Stimulated activated CD8-positive, alpha-beta memory T cell treated with anti-CD3 and anti-CD28 coated beads, Interleukin-7, amount 100 ng/mL, for 1 hour (primary cell): Measurements from ENCODE around the gene CSF2RB.

Source experiments
- DNase-seq, 2 donors: peaks; one replicate each; pipeline ENCODE4 v3.0.0-alpha.2; 2020; ENCODE audit warnings: low read depth in 2 of 2

The CSF2RB gene

DNA sequence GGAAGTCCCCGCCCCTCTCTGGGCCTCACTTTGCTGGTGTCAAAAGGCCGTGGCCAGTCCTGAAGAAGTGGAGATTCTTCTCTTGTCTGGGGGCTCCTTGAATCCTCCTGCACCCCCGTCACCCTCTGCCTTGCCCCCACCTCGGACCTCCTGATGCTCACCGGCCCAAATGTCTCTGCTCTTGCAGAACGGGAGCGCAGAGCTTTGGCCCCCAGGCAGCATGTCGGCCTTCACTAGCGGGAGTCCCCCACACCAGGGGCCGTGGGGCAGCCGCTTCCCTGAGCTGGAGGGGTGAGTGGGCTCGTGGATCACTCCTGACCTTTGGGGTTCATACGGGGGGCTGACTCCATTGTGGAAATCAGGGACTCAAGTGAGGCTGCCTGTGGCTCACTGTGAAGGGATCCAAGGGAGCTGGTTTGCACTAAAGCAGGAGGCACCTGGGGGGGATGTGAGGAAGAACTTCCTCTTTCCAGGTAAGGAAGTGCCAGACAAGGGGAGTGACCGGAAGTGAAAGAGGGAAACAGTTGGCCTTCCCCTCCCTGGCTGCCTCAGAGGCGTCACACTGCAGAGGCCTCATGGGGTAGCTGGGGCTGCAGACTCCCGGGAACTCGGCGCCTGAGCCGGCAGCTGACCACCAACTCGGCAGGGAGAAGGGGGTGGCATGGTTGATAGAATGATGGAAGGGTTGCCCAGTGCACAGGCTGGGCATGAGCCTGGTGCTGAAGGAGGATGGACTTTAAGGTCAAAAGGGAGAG is 23.1 kb downstream of the CSF2RB start:
- no peak for DNase-seq

DNA sequence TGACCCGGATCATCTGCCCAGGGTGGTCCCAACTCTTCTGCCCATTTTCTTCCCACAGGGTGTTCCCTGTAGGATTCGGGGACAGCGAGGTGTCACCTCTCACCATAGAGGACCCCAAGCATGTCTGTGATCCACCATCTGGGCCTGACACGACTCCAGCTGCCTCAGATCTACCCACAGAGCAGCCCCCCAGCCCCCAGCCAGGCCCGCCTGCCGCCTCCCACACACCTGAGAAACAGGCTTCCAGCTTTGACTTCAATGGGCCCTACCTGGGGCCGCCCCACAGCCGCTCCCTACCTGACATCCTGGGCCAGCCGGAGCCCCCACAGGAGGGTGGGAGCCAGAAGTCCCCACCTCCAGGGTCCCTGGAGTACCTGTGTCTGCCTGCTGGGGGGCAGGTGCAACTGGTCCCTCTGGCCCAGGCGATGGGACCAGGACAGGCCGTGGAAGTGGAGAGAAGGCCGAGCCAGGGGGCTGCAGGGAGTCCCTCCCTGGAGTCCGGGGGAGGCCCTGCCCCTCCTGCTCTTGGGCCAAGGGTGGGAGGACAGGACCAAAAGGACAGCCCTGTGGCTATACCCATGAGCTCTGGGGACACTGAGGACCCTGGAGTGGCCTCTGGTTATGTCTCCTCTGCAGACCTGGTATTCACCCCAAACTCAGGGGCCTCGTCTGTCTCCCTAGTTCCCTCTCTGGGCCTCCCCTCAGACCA is 24.0 kb downstream of the CSF2RB start:
- DNase-seq, result no peak

DNA sequence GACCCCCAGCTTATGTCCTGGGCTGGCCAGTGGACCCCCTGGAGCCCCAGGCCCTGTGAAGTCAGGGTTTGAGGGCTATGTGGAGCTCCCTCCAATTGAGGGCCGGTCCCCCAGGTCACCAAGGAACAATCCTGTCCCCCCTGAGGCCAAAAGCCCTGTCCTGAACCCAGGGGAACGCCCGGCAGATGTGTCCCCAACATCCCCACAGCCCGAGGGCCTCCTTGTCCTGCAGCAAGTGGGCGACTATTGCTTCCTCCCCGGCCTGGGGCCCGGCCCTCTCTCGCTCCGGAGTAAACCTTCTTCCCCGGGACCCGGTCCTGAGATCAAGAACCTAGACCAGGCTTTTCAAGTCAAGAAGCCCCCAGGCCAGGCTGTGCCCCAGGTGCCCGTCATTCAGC is 24.6 kb downstream of the CSF2RB start:
- DNase-seq, result no peak

DNA sequence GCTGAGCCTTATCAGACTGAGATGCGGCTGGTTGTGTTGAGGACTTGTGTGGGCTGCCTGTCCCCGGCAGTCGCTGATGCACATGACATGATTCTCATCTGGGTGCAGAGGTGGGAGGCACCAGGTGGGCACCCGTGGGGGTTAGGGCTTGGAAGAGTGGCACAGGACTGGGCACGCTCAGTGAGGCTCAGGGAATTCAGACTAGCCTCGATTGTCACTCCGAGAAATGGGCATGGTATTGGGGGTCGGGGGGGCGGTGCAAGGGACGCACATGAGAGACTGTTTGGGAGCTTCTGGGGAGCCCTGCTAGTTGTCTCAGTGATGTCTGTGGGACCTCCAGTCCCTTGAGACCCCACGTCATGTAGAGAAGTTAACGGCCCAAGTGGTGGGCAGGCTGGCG is 25.5 kb downstream of the CSF2RB start:
- DNase-seq, result no peak

DNA sequence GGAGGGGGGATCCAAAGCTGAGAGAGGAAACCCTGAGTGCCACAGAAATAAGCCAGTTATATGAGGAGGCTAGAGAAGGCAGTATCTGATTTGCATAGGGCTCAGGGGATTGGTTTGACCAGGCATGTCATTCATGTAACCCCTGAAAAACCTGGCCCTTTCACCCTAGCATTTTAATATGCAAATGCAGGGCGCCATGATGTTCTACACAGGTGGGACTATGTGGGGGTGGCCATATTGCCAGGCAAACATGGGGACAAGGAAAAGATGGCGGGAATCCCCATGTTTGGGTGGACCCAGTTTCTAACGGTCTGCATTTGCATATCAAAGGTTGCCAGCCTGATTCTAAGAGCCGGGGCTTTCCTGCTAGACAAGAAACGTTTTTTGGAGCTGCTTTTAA is 27.2 kb downstream of the CSF2RB start:
- DNase-seq, result no peak

DNA sequence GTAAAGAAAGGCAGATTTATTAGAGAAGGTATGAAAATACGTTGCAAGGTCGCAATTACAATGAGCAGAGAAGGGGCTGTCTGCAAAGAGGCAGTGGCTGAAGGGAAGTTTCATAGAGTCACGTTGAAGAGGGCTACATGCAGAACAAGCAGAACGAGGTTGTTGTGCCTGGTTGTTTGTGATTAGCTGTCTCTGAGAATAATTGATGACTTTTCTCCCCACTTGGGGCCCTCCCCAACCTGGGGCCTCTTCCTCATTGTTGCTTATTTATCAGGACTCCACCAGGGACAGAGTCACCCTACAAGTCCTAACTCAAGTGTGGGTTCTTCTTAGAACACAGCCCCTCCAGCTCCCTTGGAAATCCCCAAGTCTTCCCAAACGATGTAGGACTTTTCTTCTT is 29.1 kb downstream of the CSF2RB start:
- no peak for DNase-seq

DNA sequence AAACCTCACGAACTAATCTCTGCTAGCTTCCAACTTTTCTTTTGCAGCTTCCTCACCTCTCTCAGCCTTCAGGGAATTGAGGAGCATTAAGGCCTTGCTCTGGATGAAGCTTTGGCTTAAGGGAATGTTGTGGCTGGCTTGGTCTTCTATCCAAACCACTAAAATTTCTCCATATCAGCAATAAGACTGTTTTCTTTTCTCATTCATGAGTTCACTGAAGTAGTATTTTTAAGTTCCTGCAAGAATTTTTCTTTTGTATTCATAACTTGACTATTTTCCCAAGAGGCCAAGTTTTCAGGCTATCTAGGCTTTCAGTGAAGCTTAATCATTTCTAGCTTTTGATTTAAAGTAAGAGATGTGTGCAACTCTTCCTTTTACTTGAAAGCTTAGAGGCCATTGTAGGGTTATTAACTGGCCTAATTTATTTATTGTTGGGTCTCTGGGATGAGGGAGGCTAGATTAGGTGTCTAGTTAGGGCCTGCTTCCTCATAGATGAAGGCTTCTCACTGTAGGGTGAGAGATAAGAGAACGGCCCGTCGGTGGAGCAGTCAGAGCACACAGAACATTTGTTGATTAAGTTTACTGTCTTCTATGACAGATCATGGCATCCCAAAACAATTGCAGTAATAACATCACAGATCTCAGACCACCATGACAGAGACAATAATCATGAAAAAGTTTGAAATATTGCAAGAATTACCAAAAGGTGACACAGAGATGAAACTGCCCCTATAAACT is 33.2 kb downstream of the CSF2RB start:
- DNase-seq, result no peak

DNA sequence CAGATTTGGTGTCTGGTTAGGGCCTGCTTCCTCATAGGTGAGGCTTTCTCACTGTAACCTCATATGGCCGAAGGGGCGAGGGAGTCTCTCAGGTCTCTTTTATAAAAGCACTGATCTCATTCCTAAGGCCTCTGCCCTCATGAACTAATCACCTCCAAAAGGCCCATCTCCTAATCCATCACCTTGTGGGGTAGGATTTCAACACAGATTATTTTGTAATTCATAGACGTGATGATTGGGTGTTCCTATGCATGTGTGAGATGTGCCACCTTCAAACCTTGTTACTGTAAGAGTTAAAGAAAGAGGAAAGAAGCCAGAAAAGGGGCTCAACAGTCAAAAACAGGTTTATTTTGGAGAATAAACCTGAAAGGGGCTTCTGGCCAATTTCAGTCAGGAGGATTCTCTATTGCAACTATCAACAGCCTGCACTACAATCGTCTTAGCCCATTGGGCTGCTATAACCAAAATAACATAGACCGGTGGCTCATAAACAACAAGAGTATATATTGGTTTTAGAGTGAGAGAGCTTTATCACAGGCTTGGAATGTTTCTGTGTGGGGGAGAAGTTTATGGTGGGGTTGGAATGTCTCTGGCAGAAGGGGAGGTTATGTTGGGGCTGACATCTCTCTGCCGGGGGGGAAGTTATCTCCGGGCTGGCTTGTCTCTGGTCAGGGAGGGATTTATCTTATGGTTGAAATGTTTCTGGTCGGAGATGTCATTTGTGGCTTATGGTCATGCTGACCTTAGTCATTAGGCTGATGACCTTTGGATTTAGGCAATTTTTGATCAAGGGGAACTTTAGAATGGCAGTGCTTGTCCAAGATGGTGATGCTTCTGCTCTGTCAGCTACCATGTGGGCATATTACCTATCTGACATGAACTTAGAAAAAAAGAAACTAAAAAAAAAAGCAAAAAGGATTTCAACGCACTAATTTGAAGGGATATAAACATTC is 35.1 kb downstream of the CSF2RB start:
- DNase-seq, result no peak

DNA sequence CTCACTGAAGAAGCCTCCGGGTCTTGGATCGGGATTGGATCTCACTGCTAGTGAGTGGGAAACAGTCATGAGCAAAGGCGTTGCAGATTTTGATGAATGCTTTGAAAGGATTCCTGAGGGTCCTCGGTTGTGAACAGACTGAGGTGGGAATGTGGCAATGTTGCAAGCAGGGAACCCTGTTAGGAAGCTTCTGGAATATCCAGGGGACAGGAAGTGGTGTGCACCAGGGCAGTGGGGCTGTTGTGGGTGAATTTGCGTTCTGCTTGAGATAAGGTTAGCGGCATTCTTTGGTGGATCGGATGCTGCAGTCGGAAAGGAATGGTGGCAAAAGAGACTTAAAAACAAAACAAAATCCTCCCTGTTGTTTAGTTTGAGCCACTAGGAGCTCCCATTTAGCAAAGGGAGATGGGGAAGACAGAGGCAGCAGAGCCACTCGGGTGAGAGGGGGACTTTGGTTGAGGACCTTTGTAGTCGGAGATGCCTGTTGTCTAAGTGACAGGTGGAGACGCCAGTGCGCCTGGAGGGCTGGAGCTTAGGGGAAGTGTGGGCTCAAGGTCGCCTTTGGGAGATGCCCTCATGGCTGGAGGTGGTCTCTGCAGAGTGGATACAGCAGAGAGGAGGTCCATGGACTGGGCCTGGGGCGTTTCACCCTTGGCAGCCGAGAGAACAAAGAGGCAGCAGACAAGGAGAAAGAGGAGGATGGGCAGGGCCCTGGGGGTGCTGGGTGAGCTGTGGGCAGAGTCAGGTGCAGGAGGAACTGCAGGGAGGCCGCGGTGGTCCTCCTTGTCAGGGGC is 37.6 kb downstream of the CSF2RB start:
- DNase-seq, result no peak

DNA sequence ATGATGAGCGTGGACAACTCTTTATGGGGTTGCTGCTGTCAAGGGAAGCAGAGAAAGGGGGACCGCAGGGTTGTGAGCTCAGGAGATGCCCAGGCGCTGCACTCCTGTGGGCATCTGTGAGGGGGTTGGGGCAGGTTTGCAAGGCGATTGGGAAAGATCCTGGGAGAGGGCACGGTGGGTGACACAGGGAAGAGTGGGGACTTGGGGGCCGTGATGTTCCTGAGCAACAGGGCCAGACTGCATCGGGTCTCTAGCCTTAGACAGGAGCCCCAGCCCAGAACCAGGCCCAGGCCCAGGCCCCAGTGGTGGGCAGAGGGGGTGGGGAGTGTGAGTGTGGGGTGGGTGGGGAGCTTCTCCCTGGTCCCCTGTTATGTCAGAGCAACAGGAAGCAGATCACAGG is 38.3 kb downstream of the CSF2RB start:
- DNase-seq, result no peak

DNA sequence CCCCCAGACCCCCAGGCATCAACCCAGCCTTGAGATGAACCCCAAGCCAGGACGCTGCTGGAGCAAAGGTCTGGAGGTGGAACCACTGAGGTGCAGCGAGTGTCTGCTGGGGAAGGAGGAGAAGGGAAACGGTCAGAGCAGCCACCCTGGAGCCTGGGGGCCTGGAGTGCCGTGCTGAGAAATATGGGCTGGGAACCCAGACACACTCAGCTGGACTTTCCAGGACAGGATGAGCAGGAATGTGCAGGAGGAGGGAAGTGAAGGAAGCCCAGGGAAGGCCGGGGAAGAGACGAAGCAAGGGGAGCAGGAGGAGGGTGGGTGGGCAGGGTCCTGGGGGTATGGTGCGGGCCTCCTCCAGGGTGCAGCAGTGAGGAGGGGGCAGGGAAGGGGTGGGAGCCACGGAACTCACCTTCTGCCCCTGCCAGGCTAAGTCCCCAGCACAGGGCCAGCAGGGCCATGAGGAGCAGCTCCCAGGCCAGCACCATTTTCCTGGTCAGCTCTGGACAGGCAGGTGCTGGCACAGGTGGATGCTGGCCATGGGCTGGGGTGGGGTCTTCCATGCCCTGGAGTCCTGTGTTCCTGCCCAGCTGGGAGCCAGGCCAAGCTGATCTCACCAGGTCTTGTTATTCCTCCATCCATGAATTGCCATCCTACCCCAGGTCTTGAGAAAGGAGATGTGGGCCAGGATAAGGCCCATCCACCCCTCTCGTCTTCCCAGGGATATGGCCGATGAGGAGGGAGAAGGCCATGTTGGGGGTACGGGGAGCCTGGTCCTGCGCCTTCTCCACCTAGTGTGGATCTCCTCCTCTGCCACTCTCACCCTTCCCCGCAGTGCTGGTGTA is 40.0 kb downstream of the CSF2RB start:
- no peak for DNase-seq

DNA sequence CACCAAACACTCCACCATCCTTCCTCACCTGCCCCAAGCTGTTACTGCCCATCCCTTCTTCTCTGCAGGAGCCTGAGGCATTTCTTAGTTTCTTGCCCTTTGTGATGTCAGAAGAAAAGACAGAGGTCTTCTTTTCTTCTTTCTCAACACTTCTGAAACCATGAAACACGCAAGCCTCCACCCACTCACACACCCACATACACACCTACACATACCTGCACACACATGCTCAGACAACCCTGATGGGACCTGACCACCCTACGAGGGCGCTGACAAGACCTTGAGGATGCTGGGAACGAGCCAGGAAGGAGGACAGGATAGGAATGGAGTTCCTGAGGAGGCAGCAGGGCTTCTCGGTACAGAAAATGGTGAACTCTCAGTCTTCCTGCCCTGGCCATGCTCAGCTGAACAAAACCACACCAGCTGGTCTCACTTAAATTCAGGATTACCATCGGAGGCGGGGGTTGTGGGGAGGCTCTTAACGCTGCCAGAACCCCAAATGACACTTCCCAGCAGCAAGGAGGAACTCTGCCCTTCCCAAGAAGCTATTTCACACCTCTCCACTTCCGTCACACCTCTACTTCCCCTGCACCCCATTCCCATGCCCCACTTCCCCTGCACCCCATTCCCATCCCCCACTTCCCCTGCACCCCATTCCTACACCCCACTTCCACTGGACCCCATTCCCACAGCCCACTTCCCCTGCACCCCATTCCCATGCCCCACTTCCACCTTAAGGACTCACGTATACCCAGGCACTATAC is 41.0 kb downstream of the CSF2RB start:
- no peak for DNase-seq

DNA sequence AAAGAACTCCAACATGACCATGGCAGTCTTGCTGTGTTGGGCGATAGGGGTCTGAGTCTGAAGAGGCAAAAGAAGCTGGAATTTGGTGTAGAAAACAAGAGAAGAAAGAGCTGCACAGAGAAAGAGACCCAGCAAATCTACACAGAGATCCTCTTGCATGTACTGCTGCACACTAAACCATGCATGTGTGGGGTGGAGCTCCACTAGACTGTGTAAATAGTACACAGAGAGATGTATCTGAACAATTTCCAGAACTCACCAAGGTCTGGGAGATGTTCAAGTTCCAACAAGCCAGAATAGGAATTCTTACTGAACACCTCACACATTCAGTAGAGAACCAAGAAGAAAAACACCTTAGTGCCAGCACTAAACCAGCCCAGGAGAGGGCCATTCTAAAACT is 42.3 kb downstream of the CSF2RB start:
- no peak for DNase-seq

DNA sequence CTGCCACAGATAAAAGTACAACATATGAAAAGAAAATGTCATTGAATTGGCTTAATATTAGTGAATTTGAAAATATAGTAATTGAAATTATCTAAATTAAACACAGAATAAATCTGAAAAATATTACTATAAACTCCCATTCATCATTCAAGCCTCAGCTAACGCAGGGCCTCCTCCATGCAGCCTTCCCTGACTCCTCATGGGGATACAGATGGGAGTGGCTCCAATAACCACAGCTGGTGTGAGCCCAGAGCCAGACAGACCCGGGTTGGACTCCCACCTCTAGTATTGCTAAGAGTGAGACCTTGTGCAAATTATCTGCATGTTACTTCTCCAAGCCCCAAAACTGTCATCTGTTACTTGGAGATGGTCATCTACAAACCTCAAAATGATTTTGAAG is 44.9 kb downstream of the CSF2RB start:
- DNase-seq, result no peak

DNA sequence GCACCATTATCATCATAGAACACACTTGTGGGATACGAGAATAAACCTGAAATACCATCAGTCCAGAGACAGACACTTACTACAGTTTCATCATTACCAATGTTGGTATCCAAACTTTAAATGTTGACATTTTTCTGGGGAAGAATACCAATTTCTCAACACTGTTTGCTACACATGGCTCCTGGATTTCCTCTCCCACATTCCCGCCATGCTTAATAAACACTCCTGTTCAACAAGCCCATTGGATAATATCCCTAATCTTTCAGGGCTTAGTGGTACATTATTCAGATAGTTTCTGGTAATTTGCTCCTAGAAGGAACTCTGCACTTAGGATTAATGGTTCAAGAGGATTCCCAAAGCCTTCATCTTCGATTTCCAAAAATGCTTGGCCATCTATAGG is 48.2 kb downstream of the CSF2RB start:
- DNase-seq, result no peak

DNA sequence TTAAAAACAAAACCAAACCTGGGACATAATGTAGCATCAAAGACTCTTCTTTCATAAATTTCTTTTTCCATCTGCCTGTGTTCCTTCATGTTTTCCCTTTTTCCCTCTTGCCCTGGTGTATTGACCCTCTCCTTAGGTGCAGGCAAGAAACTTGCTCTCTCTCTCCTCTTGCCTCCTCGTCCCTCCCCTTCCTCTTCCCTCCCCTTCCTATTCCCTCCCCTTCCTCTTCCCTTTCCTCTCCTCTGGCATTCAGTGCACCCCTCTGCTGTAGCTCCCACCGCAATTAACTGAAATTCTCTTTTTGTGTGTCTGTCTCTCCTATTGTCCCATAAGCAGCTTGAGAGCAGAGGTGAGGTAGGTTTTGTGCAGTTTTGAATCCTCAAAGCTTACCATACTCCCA is 49.9 kb downstream of the CSF2RB start:
- no peak for DNase-seq

DNA sequence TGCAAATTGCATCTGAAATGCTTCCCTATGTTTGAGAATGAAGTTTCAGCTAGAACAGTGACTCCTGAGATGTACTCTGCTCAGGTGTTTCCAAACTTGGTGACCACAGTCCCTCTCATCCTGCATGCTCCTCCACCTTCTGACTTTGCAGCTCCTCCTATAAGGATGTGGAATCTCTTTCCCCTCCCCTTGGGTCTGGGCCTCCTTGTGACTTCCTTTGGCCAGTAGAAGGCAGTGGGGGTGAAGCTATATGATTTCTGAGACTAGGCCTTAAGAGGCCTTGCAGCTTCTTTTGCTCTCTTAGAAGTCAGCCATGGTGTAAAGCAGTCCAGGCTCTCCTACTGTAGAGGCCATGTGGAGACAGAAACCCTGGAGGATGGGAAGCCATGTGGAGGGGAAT is 50.7 kb downstream of the CSF2RB start:
- DNase-seq, result no peak

DNA sequence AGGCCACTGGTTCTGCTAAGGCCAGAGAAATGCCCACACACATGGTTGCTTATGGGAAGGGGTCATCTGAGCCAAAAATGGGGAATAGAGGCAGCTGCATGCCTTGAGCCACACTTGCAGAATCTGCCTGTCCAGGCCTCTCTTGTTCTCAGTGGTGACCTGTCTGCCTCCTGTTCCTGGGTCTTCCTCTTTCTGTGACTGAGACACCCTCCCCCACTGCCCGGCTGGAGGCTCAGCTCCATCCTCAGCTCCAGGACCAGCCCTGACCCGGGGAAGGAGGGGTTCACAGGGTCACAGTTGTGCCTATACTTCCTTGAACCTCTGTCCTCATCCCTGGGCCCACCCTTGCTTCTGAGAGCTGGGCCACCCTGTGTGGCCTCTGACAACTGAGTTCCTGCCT is 52.3 kb downstream of the CSF2RB start:
- DNase-seq, result no peak

DNA sequence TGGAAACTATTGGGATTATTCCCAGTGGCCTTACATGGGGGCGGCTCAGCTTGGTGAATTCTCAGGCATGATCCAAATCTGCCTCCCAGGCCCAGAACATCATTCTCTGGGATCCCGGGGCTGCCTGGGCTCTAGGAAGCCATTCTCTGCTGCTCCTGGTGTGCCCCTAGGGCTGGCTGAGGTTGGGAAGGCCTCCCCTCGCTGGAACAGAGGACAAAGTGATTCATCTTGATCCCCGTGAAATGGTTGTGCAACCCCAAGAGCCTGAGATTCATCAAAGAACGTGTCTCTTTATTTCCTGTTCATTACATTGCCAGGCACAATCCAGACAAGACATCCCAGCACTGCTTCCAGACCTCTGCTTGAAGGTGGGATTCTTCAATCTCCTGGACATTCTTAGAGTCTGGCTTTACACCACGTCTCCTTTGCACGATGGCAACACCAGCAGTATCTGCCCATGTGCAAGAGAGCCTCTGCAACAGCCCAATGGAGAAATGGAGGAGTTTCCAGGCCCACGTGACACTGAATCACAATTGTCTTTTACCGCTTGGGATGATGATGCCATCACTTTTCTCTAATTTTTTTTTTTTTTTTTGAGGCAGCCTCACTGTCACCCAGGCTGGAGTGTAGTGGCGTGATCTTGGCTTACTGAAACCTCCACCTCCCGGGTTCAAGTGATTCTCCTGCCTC is 53.6 kb downstream of the CSF2RB start:
- no peak for DNase-seq
